Measurements from ENCODE around the gene NTRK2. TPM values are rescaled to one million over a fixed set of nuclear protein-coding genes. Genes with fewer than 3 reads are reported as not detected.

Gene NTRK2
- total and polyA plus RNA-seq, 2 experiments from 2014 or later: 0.99 to 3.7 TPM

DNA sequence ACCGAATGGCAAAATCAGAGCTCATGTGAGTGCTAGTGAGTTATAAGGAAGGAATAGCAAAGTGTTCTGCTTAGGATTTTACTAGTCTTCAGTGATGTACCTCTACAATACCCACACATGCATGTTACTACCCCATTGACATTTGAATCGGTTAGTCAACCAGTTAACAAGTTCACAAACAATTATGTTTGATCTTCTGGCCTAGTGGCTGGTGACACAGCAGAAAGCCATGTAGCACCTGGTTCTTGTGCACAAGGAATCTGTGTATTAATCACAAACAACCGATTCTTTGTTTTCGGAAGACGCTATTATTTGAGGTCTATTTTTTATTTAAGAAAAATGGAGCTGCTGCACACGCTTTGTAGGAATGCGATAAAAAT is 41.9 kb downstream of the NTRK2 start:
- H3K27ac ChIP-seq: no peak overlapping the region
- 92% methylated on average over 7 of the region's 7 CpGs for WGBS (ENCODE audit: low lambda C conversion rate, missing lambda C conversion rate)

GRCh38 chr9:84711936-84712335 is 42.4 kb downstream of the NTRK2 start:
- no peak overlapping the region for H3K27ac ChIP-seq
- H3K79me2 ChIP-seq: no peaks in the 10 kb centered on the region
- no peaks in the 10 kb centered on the region for H3K4me1 ChIP-seq (ENCODE audit: insufficient read depth)
- no peak for TF ChIP-seq CTCF (IDR thresholded peaks at IDR 0.05; ENCODE audit: poor library complexity)
- TF ChIP-seq EZH2 (IDR thresholded peaks at IDR 0.05; ENCODE audit: borderline replicate concordance): no peak
- no peak for TF ChIP-seq EZH2phosphoT487 (IDR thresholded peaks at IDR 0.05; ENCODE audit: low read depth, severe bottlenecking, unreplicated experiment)
- no peak overlapping the region for H3K4me2 ChIP-seq
- H3K9me2 ChIP-seq (replicated peaks; ENCODE audit: insufficient read depth): no peaks in the 10 kb centered on the region
- no peaks in the 10 kb centered on the region for H3K9me3 ChIP-seq (ENCODE audit: low read depth)
- H4K20me1 ChIP-seq (ENCODE audit: insufficient read depth, poor library complexity, severe bottlenecking): no peaks in the 10 kb centered on the region
- no peaks in the 10 kb centered on the region for H3K27me3 ChIP-seq
- WGBS (ENCODE audit: low lambda C conversion rate, missing lambda C conversion rate): 90% methylated on average over 6 of the region's 6 CpGs
- DNase-seq (ENCODE audit: low spot score): no peak
- H3K36me3 ChIP-seq (replicated peaks; ENCODE audit: insufficient read depth, low read depth): no peaks in the 10 kb centered on the region
- H3K4me3 ChIP-seq: no peak overlapping the region
- no peak overlapping the region for H2AFZ ChIP-seq

More for the DNA sequence above, 41.9 kb downstream of the NTRK2 start:
- Histone ChIP-seq H3K4me3 (no peak overlapping the region), H3K36me3 (replicated peaks; ENCODE audit: insufficient read depth, low read depth) (no peaks in the 10 kb centered on the region), H3K27me3 (no peaks in the 10 kb centered on the region), H2AFZ (no peak overlapping the region), H3K79me2 (no peaks in the 10 kb centered on the region), H3K4me1 (ENCODE audit: insufficient read depth) (no peaks in the 10 kb centered on the region), H4K20me1 (ENCODE audit: insufficient read depth, poor library complexity, severe bottlenecking) (no peaks in the 10 kb centered on the region), H3K9me2 (replicated peaks; ENCODE audit: insufficient read depth) (no peaks in the 10 kb centered on the region), H3K4me2 (no peak overlapping the region), H3K9me3 (ENCODE audit: low read depth) (no peaks in the 10 kb centered on the region)
- DNase-seq (ENCODE audit: low spot score): no peak
- TF ChIP-seq EZH2 (IDR thresholded peaks at IDR 0.05; ENCODE audit: borderline replicate concordance) (no peak), EZH2phosphoT487 (IDR thresholded peaks at IDR 0.05; ENCODE audit: low read depth, severe bottlenecking, unreplicated experiment) (no peak), CTCF (IDR thresholded peaks at IDR 0.05; ENCODE audit: poor library complexity) (no peak)

DNA sequence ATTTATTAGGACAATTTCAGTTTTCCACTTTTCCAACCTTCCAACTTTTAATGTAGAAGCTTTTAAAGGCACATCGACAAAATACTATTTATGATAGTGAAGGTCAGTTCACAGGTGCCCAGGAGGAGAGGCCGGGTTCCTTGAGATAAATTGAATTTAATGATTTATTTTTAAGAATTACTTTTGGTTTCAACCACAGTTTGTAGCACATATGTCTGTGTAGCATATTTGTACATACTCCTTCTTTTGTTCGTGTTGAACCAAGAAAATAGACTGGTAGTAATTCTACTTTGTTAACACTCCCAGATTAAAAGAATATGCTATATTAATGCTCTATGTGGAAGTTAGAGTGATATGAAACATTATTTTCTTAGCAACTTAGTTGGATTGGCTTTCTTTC is 46.7 kb downstream of the NTRK2 start:
- Histone ChIP-seq H3K9me3 (ENCODE audit: low read depth) (no peaks in the 10 kb centered on the region), H3K27me3 (no peaks in the 10 kb centered on the region), H3K36me3 (replicated peaks; ENCODE audit: insufficient read depth, low read depth) (no peaks in the 10 kb centered on the region), H4K20me1 (ENCODE audit: insufficient read depth, poor library complexity, severe bottlenecking) (no peaks in the 10 kb centered on the region), H3K4me3 (no peak overlapping the region), H3K4me2 (no peak overlapping the region), H3K79me2 (no peaks in the 10 kb centered on the region), H2AFZ (no peak overlapping the region), H3K4me1 (ENCODE audit: insufficient read depth) (no peaks in the 10 kb centered on the region), H3K27ac (no peak overlapping the region), H3K9me2 (replicated peaks; ENCODE audit: insufficient read depth) (no peaks in the 10 kb centered on the region)
- WGBS (ENCODE audit: low lambda C conversion rate, missing lambda C conversion rate): 88% methylated on average over 3 of the region's 3 CpGs
- TF ChIP-seq CTCF (IDR thresholded peaks at IDR 0.05; ENCODE audit: poor library complexity): no peak
- TF ChIP-seq EZH2 (IDR thresholded peaks at IDR 0.05; ENCODE audit: borderline replicate concordance): no peak
- no peak for TF ChIP-seq EZH2phosphoT487 (IDR thresholded peaks at IDR 0.05; ENCODE audit: low read depth, severe bottlenecking, unreplicated experiment)
- DNase-seq (ENCODE audit: low spot score): no peak

DNA sequence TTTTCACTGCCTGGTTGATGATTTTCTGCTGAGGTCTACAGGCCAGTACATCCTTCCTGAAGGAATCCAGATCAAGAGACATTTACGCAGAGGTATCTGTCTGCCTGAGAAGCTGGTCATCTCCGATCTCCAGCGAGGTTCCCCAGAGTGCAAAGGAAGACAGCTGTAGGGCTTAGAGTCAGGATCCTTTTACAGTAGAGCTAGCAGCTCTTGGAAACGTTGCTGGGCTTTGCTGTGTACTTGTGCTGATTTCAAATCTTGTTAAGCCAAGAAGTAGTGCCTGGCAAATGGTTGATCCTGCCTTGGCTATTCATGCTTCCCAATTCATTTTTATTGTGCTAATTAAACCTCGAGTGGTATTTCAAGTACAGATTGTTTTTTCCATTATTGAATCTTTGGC is 48.9 kb downstream of the NTRK2 start:
- TF ChIP-seq CTCF (IDR thresholded peaks at IDR 0.05; ENCODE audit: poor library complexity) (no peak), EZH2phosphoT487 (IDR thresholded peaks at IDR 0.05; ENCODE audit: low read depth, severe bottlenecking, unreplicated experiment) (no peak), EZH2 (IDR thresholded peaks at IDR 0.05; ENCODE audit: borderline replicate concordance) (no peak)
- H3K4me3 ChIP-seq: no peak overlapping the region
- no peaks in the 10 kb centered on the region for H3K4me1 ChIP-seq (ENCODE audit: insufficient read depth)
- no peak overlapping the region for H3K4me2 ChIP-seq
- H3K27me3 ChIP-seq: peaks cover under 1% of the 10 kb centered on the region
- 61% methylated on average over 5 of the region's 5 CpGs for WGBS (ENCODE audit: low lambda C conversion rate, missing lambda C conversion rate)
- DNase-seq (ENCODE audit: low spot score): no peak
- no peak overlapping the region for H2AFZ ChIP-seq
- no peaks in the 10 kb centered on the region for H3K79me2 ChIP-seq
- no peaks in the 10 kb centered on the region for H3K9me3 ChIP-seq (ENCODE audit: low read depth)
- no peaks in the 10 kb centered on the region for H3K9me2 ChIP-seq (replicated peaks; ENCODE audit: insufficient read depth)
- no peak overlapping the region for H3K27ac ChIP-seq
- no peaks in the 10 kb centered on the region for H4K20me1 ChIP-seq (ENCODE audit: insufficient read depth, poor library complexity, severe bottlenecking)
- H3K36me3 ChIP-seq (replicated peaks; ENCODE audit: insufficient read depth, low read depth): no peaks in the 10 kb centered on the region

Data from hepatocyte (in vitro differentiated cells).